Measurements from ENCODE around the gene TCHP.

DNA sequence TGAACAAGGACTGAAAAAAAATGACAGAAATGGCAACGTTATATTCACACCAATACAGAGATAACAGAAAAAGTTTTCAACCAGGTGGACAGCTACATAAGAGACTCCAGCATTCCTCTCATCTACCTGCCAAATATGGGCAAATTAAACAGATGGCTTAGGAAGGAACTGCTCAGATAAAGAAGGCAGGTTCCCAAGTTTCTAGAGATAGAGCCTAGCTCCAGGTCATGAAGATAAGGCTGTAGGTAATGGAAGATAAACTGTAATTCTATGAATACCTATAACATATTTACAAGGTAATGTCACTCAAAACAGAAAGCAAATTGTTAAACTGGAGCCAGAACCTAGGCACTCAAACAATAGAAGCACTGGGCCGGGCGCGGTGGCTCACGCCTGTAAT is 53.6 kb downstream of the TCHP start:
- TF ChIP-seq POLR2A (IDR thresholded peaks at IDR 0.05; ENCODE audit: low read length) (no peak), GATA1 (IDR thresholded peaks at IDR 0.05; ENCODE audit: low read depth, low read length) (no peak)
